Stimulated activated CD8-positive, alpha-beta memory T cell treated with anti-CD3 and anti-CD28 coated beads, Interleukin-4, amount 100 ng/mL, for 48 hours (primary cell): ENCODE measurements around the gene NCKAP5.
"Not testable (repeated sequence)": the region's sequence is repeated elsewhere in the genome, so short reads cannot be mapped to it uniquely, and the experiment has no call there.

Experiments
- DNase-seq: peaks from one replicate; pipeline ENCODE4 v3.0.0-alpha.2; 2020

The NCKAP5 gene

GRCh38 chr2:133495226-133495625, 73.0 kb downstream of the NCKAP5 start:
- DNase-seq = no peak

GRCh38 chr2:133492719-133493380, 75.4 kb downstream of the NCKAP5 start:
- no peak for DNase-seq

DNA sequence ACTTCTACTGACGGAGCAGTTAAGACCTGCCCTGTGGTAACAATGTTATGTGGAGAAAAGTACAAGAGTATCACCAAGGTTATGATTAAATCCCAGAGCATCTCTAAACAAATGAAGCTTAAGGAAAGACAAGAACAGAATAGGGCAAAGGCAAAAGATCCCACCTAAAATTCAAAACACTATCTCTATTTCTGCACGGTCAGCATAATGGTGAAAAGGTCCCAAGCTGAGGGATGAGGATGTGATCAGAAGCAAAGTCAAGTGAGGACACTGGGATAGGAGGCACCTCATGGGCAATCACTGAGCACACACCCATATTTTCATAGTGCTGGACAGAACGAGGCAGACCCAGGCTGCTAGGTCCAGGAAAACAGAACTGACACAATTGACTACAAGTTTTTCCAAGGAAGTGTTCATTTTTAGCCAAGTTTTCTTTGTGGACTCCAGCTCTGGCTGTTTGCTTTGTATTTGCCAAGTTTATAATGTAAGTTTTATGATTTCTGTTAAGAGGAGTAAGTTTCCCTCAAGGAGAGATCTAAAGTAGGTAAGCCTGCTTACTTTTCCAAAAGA, 77.8 kb downstream of the NCKAP5 start:
- DNase-seq = no peak

- no peak for DNase-seq
Observed at GRCh38 chr2:133489641-133490410, 78.4 kb downstream of the NCKAP5 start.

- DNase-seq = no peak
Observed at GRCh38 chr2:133489146-133489545, 79.1 kb downstream of the NCKAP5 start.

DNA sequence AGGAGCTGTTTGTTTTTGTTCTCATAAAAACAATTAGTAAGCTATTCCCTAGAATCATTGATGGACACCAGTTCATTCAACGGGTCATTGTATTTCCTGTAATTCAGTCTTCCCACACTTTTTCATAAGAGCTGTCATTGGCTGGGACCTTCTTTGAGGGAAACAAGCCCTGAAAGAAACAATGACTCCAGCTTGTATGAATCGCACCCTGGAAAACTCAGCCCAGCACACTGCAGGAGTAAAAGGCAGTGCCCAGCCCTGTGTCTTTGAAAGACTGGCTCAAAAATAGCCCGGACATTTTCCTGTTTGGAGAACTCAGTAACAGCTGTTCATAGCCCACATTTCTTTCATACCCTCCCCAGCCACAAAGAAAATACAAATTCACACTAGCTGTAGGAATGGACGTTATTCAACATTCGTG, 81.5 kb downstream of the NCKAP5 start:
- DNase-seq = no peak

GRCh38 chr2:133485868-133486267, 82.4 kb downstream of the NCKAP5 start:
- no peak for DNase-seq

DNA sequence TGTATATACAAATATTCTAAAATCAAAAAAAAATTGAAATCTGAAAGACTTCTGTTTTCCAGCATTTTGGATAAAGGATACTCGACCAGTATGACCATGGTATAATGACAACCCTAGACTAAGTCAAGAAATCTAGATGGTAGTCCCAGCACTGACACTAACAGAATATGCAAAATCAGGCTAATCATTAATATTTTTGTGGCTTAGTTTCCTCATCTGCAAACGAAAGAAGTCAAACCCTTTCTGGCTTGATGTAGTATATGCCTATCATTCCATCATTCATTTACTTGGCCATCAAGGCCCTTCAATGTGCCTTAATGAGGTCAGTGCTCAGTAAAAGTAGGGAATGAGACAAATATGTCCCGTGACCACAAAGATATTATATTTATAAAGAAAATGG, 83.5 kb downstream of the NCKAP5 start:
- DNase-seq = no peak

DNA sequence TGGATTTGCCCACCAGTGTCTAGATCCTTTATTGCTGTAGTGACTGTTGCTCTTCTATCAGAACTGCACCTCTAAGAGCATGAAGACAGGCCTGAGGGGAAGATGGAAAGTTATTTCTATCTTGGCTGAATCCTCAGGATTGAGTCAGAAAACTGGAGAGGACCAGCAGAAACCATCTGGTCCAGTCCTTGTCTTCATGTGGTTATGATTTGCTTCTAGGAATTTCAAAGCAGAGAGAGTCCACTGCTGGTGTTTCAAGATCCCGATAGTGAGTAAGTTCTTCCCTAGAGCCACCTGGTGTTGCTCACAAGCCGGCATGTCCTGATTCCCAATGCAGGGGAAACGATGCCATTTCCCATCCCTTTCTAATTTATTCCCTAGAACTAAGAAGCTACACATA, 84.2 kb downstream of the NCKAP5 start:
- DNase-seq = no peak

DNA sequence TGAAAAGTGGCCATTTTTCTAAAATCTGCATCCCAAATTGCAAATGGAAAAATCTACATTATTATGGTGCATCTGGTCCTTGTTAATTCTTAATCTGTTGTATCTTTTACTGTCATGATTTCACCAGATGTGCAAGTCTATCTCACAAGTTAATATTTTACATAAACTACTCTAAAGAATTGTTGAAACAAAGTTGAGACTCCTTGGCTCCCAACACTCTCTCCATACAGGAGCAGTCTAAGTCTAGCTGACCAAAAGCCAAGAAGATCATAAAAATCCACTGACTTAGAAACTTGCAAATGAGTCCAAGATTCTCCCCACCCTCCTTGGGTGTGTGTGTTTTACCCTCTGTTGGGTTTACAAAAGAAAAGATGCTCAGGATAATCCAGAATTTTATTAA, 85.1 kb downstream of the NCKAP5 start:
- no peak for DNase-seq

GRCh38 chr2:133480707-133481429, 87.4 kb downstream of the NCKAP5 start:
- no peak for DNase-seq

DNA sequence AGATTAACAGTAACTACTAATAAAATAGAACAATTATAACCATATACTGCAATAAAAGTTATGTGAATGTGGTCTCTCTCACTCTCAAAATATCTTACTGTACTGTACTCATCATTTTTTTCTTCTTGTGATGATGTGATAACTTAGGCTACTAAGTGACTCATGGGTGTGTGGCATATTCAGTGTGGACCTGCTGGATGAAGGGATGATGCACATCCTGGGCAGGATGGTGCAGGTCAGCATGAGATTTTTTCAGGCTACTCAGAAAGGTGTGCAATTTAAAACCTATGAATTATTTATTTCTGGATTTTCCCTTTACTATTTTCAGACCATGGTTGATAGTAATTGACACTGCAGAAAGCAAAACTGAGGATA, 90.7 kb downstream of the NCKAP5 start:
- DNase-seq = no peak

DNA sequence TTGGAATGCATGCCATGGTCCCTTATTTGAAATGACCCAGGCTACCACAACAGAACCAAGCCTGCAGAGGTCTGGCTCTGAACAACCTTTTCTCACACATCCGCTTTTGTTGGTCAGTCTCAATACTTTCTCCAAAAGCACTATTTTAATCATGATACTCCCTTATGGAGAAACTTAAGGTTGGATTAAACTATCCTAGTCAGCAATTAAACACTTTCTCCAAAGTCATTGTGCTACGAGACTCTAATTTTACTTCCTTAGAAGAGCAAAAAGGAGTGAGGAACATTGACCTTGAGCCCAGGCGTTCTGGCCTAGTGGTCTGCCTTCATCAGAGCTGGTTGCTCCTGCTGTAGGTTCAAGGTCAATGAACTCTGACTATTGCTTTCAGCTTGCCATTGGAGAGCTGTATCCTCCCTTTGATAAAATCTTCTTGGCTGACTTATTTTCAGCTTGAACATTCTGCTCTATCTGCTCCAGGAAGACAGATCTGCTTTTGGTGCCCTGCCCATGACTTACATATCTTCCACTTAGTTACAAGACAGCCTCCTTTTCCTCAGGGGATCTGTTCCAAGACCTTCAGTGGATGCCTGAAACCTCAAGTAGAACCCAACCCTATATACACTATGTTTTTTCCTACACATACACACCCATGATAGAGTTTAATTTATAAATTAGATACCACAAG, 91.2 kb downstream of the NCKAP5 start:
- DNase-seq = no peak

GRCh38 chr2:133476286-133476685, 92.0 kb downstream of the NCKAP5 start:
- DNase-seq = no peak

- no peak for DNase-seq
Observed at GRCh38 chr2:133475610-133476009, 92.7 kb downstream of the NCKAP5 start.

DNA sequence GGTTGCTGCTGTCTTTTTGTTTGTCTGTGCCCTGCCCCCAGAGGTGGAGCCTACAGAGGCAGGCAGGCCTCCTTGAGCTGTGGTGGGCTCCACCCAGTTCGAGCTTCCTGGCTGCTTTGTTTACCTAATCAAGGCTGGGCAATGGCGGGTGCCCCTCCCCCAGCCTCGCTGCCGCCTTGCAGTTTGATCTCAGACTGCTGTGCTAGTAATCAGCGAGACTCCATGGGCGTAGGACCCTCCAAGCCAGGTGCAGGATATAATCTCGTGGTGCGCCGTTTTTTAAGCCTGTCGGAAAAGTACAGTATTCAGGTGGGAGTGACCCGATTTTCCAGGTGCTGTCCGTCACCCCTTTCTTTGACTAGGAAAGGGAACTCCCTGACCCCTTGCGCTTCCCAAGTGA, 97.8 kb downstream of the NCKAP5 start:
- not testable (repeated sequence) for DNase-seq

DNA sequence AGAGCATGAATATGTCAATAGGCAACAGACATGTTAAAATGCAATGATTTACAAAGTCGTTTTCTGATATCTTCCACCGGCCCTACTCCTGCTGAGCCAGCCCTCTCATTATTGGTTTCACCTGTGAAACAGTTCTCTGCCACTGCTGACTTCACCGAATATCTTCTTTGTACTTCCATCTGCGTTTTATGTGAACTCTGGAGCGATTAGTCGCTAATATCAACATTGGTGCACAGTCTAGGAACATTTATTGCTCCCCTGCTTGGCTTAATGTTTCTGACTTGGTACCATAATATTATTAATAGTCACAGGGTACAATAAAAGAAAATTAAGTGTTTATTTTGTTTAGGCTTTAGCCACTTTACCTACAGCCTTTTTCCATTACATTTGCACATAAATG, 105.5 kb downstream of the NCKAP5 start:
- no peak for DNase-seq

DNA sequence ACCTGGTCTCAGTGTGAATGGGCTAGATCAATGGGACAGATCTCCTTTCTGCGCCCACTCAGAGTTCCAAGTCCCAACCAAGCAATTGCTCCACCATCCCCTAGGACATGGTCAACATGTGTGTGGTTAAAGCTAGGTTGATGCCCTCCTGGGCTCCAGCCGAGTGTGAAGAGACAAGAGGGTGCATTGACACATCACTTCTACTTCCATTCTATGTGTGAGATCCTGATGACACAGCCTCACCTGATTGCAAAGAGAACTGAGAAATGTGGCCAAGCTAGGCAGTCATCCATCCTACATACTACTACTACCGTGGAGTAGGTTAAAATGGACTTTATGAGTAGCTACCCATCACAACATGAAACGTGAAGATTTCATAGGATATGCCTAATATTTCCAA, 106.8 kb downstream of the NCKAP5 start:
- DNase-seq = no peak

DNA sequence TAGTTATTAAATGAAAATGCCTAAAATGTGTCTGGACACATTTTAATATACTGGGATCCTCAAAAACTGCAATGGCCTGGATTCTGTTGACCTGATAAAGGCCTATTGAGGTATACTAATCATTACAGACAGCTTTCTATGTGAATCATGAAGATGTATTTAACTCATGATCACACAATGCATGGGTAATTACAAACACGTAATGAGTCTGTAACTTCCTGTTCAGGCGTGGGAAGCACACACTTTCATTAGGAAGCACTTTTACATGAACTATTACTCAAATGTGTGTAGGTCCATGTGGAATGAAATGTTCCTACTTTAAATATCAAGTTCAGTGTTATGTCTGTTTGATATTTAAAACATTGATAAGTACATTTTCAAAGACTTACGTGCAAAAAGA, 108.7 kb downstream of the NCKAP5 start:
- DNase-seq = no peak

- DNase-seq = no peak
Observed at GRCh38 chr2:133458280-133458679, 110.0 kb downstream of the NCKAP5 start.

DNA sequence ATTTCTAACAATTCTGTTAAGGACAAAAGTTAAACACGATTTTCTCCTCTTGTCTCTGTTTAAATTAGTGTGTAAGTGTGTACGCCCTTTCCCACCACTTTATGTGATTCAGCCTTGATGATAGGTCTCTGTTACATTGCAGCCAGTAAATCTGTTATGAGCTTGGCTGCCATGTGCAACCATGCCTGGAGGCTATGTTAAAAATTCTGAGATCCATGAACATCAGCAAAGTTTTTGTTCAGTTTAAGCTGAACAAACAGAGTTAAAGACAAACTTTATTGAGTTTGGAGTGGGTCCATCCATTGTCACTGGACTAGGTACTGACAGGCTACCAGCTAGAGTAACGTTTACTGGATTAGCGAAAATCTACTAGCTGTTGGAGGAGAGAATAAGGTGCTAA, 110.4 kb downstream of the NCKAP5 start:
- no peak for DNase-seq

- DNase-seq = no peak
Observed at GRCh38 chr2:133456971-133457370, 111.3 kb downstream of the NCKAP5 start.

- DNase-seq = no peak
Observed at GRCh38 chr2:133456156-133456555, 112.1 kb downstream of the NCKAP5 start.
